SK-N-SH treated with all-trans-retinoic acid at 6 μM for 48 hours (cell line): ENCODE results near the gene PARL.

ENCODE experiments used
- ARNTL ChIP-seq: fragments of 450-650 bp; formaldehyde crosslinking; IDR thresholded peaks from 2 replicates; pipeline ENCODE4 v1.5.0; 2020; ENCODE audit warnings: low read depth, mild to moderate bottlenecking, moderate library complexity, borderline replicate concordance
- PATZ1 ChIP-seq: fragments of 250-450 bp; sonication (Bioruptor Pico); IDR thresholded peaks from 2 replicates; pipeline ENCODE4 v1.8.0; 2020; ENCODE audit warnings: mild to moderate bottlenecking, moderate library complexity, borderline replicate concordance
- POU6F1 ChIP-seq: fragments of 250-450 bp; sonication (Bioruptor Pico); IDR thresholded peaks from 2 replicates; pipeline ENCODE4 v1.8.0; 2021; ENCODE audit warnings: low read depth, mild to moderate bottlenecking, moderate library complexity, borderline replicate concordance
- ZFP3 ChIP-seq: fragments of 250-450 bp; sonication (Bioruptor Pico); IDR thresholded peaks from 2 replicates; pipeline ENCODE4 v1.5.0; 2020; ENCODE audit warnings: mild to moderate bottlenecking, moderate library complexity
- ZNF70 ChIP-seq: fragments of 450-650 bp; formaldehyde crosslinking; IDR thresholded peaks from 2 replicates; pipeline ENCODE4 v1.5.0; 2020; ENCODE audit warnings: mild to moderate bottlenecking, moderate library complexity

GRCh38 chr3:183810643-183811594, 73.8 kb downstream of the PARL start:
- no peak for TF ChIP-seq PATZ1 (CRISPR knock-in tag)
- TF ChIP-seq ZNF70 (CRISPR knock-in tag), result no peak
- no peak for TF ChIP-seq ZFP3 (CRISPR knock-in tag)
- no peak for TF ChIP-seq ARNTL (CRISPR knock-in tag)
- no peak for TF ChIP-seq POU6F1 (CRISPR knock-in tag)
